HEK293 (cell line): Measurements from ENCODE around the gene PSMB11.

Experiments used
- CTCF ChIA-PET: fragments of 350-600 bp; formaldehyde crosslinking; extraction: SDS; loops from one replicate; lab custom pipeline; 2021; ENCODE audit warnings: antibody characterized with exemption; lab: Yijun Ruan, JAX
- POLR2A ChIA-PET: fragments of 300-600 bp; formaldehyde crosslinking; extraction: SDS; loops from one replicate; lab custom pipeline; 2020; ENCODE audit warnings: antibody characterized with exemption, inconsistent platforms; lab: Yijun Ruan, JAX
- H3K27ac ChIP-seq: fragments of 200-500 bp; sonication (Bioruptor generic); 2 replicates; pipeline ENCODE4 v1.5.1; 2014; ENCODE audit warnings: low read depth, low read length, control low read depth, inconsistent platforms; ENCODE audit errors: extremely low read depth
- H3K36me3 ChIP-seq, 2 experiments: fragments of 200-500 bp in 1 of 2; sonication (Bioruptor generic) in 1 of 2; 1 replicate in 1 of 2; 2 replicates in 1 of 2; pipeline ENCODE4 v1.5.1; 2014 to 2017; ENCODE audit warnings: inconsistent platforms in 2 of 2, low read length in 2 of 2; ENCODE audit not compliant: control insufficient read depth in 2 of 2, insufficient read depth in 1 of 2
- H3K4me1 ChIP-seq: fragments of 200-500 bp; sonication (Bioruptor generic); 2 replicates; pipeline ENCODE4 v1.5.1; 2014; ENCODE audit warnings: mild to moderate bottlenecking, low read length, inconsistent platforms; ENCODE audit not compliant: control insufficient read depth, insufficient read depth
- H3K4me3 ChIP-seq: 2 replicates; pipeline ENCODE4 v1.5.1; 2011; ENCODE audit warnings: low read depth, mild to moderate bottlenecking, control low read depth, low read length, moderate library complexity
- H3K9me3 ChIP-seq: fragments of 200-500 bp; sonication (Bioruptor generic); 2 replicates; pipeline ENCODE4 v1.5.1; 2014; ENCODE audit warnings: low read depth, low read length, inconsistent platforms; ENCODE audit not compliant: control insufficient read depth, insufficient read depth
- BCL6B ChIP-seq: fragments of 450-650 bp; formaldehyde crosslinking; IDR thresholded peaks from 2 replicates; pipeline ENCODE4 v1.5.1; 2017; ENCODE audit warnings: missing biosample characterization, missing genetic modification characterization
- EGR2 ChIP-seq: fragments of 450-650 bp; formaldehyde crosslinking; IDR thresholded peaks from 2 replicates; pipeline ENCODE4 v1.5.1; 2016; ENCODE audit warnings: low read depth, missing biosample characterization, missing genetic modification characterization
- GLIS2 ChIP-seq: fragments of 450-650 bp; formaldehyde crosslinking; IDR thresholded peaks from 2 replicates; pipeline ENCODE4 v1.5.1; 2016; ENCODE audit warnings: missing biosample characterization, missing genetic modification characterization
- PRDM1 ChIP-seq: fragments of 450-650 bp; formaldehyde crosslinking; IDR thresholded peaks from 2 replicates; pipeline ENCODE4; 2016; ENCODE audit warnings: missing biosample characterization, missing genetic modification characterization
- YY1 ChIP-seq: fragments of 450-650 bp; formaldehyde crosslinking; IDR thresholded peaks from 2 replicates; pipeline ENCODE4 v1.5.1; 2018; ENCODE audit warnings: missing biosample characterization, missing genetic modification characterization
- ZBTB1 ChIP-seq: fragments of 450-650 bp; formaldehyde crosslinking; IDR thresholded peaks from 2 replicates; pipeline ENCODE4 v1.5.1; 2016; ENCODE audit warnings: missing biosample characterization, missing genetic modification characterization
- ZBTB48 ChIP-seq: fragments of 450-650 bp; formaldehyde crosslinking; IDR thresholded peaks from 2 replicates; pipeline ENCODE4 v1.5.1; 2016; ENCODE audit warnings: missing biosample characterization, missing genetic modification characterization
- ZBTB8A ChIP-seq: fragments of 450-650 bp; formaldehyde crosslinking; IDR thresholded peaks from 2 replicates; pipeline ENCODE4 v1.5.1; 2016; ENCODE audit warnings: missing biosample characterization, missing genetic modification characterization
- ZNF112 ChIP-seq: fragments of 450-650 bp; formaldehyde crosslinking; IDR thresholded peaks from 2 replicates; pipeline ENCODE4 v1.5.0; 2017; ENCODE audit warnings: missing biosample characterization, missing genetic modification characterization
- ZNF133 ChIP-seq: fragments of 450-650 bp; formaldehyde crosslinking; IDR thresholded peaks from 2 replicates; pipeline ENCODE4 v1.5.1; 2016; ENCODE audit warnings: missing biosample characterization, missing genetic modification characterization
- ZNF157 ChIP-seq: fragments of 450-650 bp; formaldehyde crosslinking; IDR thresholded peaks from 2 replicates; pipeline ENCODE4 v1.5.1; 2016; ENCODE audit warnings: missing biosample characterization, missing genetic modification characterization
- ZNF169 ChIP-seq: fragments of 450-650 bp; formaldehyde crosslinking; IDR thresholded peaks from 2 replicates; pipeline ENCODE4 v1.5.1; 2016; ENCODE audit warnings: missing biosample characterization, missing genetic modification characterization
- ZNF211 ChIP-seq: fragments of 450-650 bp; formaldehyde crosslinking; IDR thresholded peaks from 2 replicates; pipeline ENCODE4 v1.5.1; 2016; ENCODE audit warnings: low read depth, missing biosample characterization, missing genetic modification characterization
- ZNF354C ChIP-seq: fragments of 450-650 bp; formaldehyde crosslinking; IDR thresholded peaks from 2 replicates; pipeline ENCODE4 v1.5.1; 2016; ENCODE audit warnings: missing biosample characterization, missing genetic modification characterization, low read depth, borderline replicate concordance
- ZNF391 ChIP-seq: fragments of 450-650 bp; formaldehyde crosslinking; IDR thresholded peaks from 2 replicates; pipeline ENCODE4 v1.5.1; 2016; ENCODE audit warnings: low read depth, missing biosample characterization, missing genetic modification characterization, borderline replicate concordance
- ZNF394 ChIP-seq: fragments of 450-650 bp; formaldehyde crosslinking; IDR thresholded peaks from 2 replicates; pipeline ENCODE4 v1.5.1; 2016; ENCODE audit warnings: missing biosample characterization, missing genetic modification characterization, mild to moderate bottlenecking, moderate library complexity, borderline replicate concordance
- ZNF398 ChIP-seq: fragments of 450-650 bp; formaldehyde crosslinking; IDR thresholded peaks from 2 replicates; pipeline ENCODE4 v1.5.1; 2017; ENCODE audit warnings: missing biosample characterization, missing genetic modification characterization
- ZNF404 ChIP-seq: fragments of 450-650 bp; formaldehyde crosslinking; IDR thresholded peaks from 2 replicates; pipeline ENCODE4 v1.5.1; 2017; ENCODE audit warnings: missing biosample characterization, missing genetic modification characterization
- ZNF423 ChIP-seq: fragments of 450-650 bp; formaldehyde crosslinking; IDR thresholded peaks from 2 replicates; pipeline ENCODE4 v1.5.1; 2016; ENCODE audit warnings: missing biosample characterization, missing genetic modification characterization
- ZNF433 ChIP-seq: fragments of 450-650 bp; formaldehyde crosslinking; IDR thresholded peaks from 2 replicates; pipeline ENCODE4 v1.5.1; 2016; ENCODE audit warnings: missing biosample characterization, missing genetic modification characterization, low read depth
- ZNF449 ChIP-seq: fragments of 450-650 bp; formaldehyde crosslinking; IDR thresholded peaks from 2 replicates; pipeline ENCODE4 v1.5.1; 2017; ENCODE audit warnings: missing biosample characterization, mild to moderate bottlenecking, missing genetic modification characterization, moderate library complexity
- ZNF501 ChIP-seq: fragments of 450-650 bp; formaldehyde crosslinking; IDR thresholded peaks from 2 replicates; pipeline ENCODE4 v1.5.1; 2016; ENCODE audit warnings: missing biosample characterization, missing genetic modification characterization
- ZNF549 ChIP-seq: fragments of 450-650 bp; IDR thresholded peaks from 2 replicates; pipeline ENCODE4 v1.5.1; 2018; ENCODE audit warnings: missing biosample characterization, missing genetic modification characterization, mild to moderate bottlenecking, inconsistent platforms, moderate library complexity
- ZNF558 ChIP-seq: fragments of 450-650 bp; formaldehyde crosslinking; IDR thresholded peaks from 2 replicates; pipeline ENCODE4 v1.5.1; 2016; ENCODE audit warnings: missing biosample characterization, missing genetic modification characterization
- ZNF600 ChIP-seq: fragments of 450-650 bp; formaldehyde crosslinking; IDR thresholded peaks from 2 replicates; pipeline ENCODE4 v1.5.1; 2016; ENCODE audit warnings: missing biosample characterization, missing genetic modification characterization
- ZXDB ChIP-seq: fragments of 450-650 bp; formaldehyde crosslinking; IDR thresholded peaks from 2 replicates; pipeline ENCODE4 v1.5.1; 2016; ENCODE audit warnings: missing biosample characterization, missing genetic modification characterization

PSMB11 gene

GRCh38 chr14:23023022-23023794 is 18.8 kb upstream of the PSMB11 start:
- TF ChIP-seq ZBTB48 (tag by site-specific recombination) (no peak), ZNF449 (tag by site-specific recombination) (no peak), EGR2 (tag by site-specific recombination) (peak; percentile 16; the same call in 1 of the 2 replicates), ZNF404 (tag by site-specific recombination) (no peak), ZNF501 (no peak), ZNF133 (tag by site-specific recombination) (no peak), YY1 (no peak), ZNF549 (no peak)
- H3K4me1 ChIP-seq = peaks cover 12% of the 10 kb centered on the region
- peaks cover 8 to 25% of the 10 kb centered on the region in 2 experiments; a peak in 2 of 3 replicates for H3K36me3 ChIP-seq
- H3K4me3 ChIP-seq = no peak overlapping the region
- ChIA-PET POLR2A (interaction anchor here (0.6 to 2.3 kb wide), 9 partner anchors 9 to 279 kb away, joined by 3 to 9 read pairs (median 5); partner anchors contain the start of genes AJUBA, HAUS4, PSMB11 and PSMB5), CTCF (interaction anchor here (0.8 to 1.3 kb wide), 2 partner anchors 35 to 52 kb away, joined by 3 to 4 read pairs; partner anchors contain the start of gene CDH24)
- no peaks in the 10 kb centered on the region for H3K9me3 ChIP-seq
- H3K27ac ChIP-seq = no peak overlapping the region

GRCh38 chr14:23023795-23024152 is 18.2 kb upstream of the PSMB11 start:
- TF ChIP-seq ZNF600 (0 out of 2 replicates have a peak, but pooled peaks have one; percentile 16), ZNF433 (no peak)
- TF ChIP-seq, all 188 proteins: peak for 1
- Histone ChIP-seq H3K9me3 (no peaks in the 10 kb centered on the region), H3K4me3 (no peak overlapping the region), H3K36me3 (peaks cover 12 to 31% of the 10 kb centered on the region in 2 experiments), H3K27ac (no peak overlapping the region), H3K4me1 (peaks cover 12% of the 10 kb centered on the region)
- CTCF ChIA-PET = interaction anchor here (0.8 to 1.7 kb wide), 4 partner anchors 17 to 52 kb away, joined by 3 to 4 read pairs (median 4); partner anchors contain the start of gene CDH24
- POLR2A ChIA-PET = interaction anchor here (0.5 to 2.3 kb wide), 10 partner anchors 8 to 278 kb away, joined by 3 to 9 read pairs (median 5); partner anchors contain the start of genes AJUBA, HAUS4, PSMB11 and PSMB5

GRCh38 chr14:23024612-23025075 is 17.4 kb upstream of the PSMB11 start:
- POLR2A ChIA-PET = interaction anchor here (1.2 to 2.3 kb wide), 4 partner anchors 9 to 68 kb away, joined by 4 to 6 read pairs (median 6); partner anchors contain the start of genes HAUS4 and PSMB5
- peaks cover 12% of the 10 kb centered on the region for H3K4me1 ChIP-seq
- peaks cover 21 to 39% of the 10 kb centered on the region in 2 experiments for H3K36me3 ChIP-seq
- H3K27ac ChIP-seq = no peak overlapping the region
- no peak overlapping the region for H3K4me3 ChIP-seq
- CTCF ChIA-PET = interaction anchor here (0.6 to 1.7 kb wide), 4 partner anchors 18 to 44 kb away, joined by 3 to 4 read pairs (median 4); partner anchors contain the start of gene CDH24
- no peaks in the 10 kb centered on the region for H3K9me3 ChIP-seq
- TF ChIP-seq ZBTB48 (tag by site-specific recombination) = no peak
- peak; percentile 54; the same call in 1 of the 2 replicates for TF ChIP-seq PRDM1
- no peak for TF ChIP-seq ZBTB1 (tag by site-specific recombination)
- no peak for TF ChIP-seq YY1
- TF ChIP-seq ZNF394 (tag by site-specific recombination) = no peak
- no peak for TF ChIP-seq ZNF600
- TF ChIP-seq ZNF423 (tag by site-specific recombination) = no peak
- no peak for TF ChIP-seq GLIS2
- no peak for TF ChIP-seq ZNF354C
- TF ChIP-seq ZBTB8A (tag by site-specific recombination) = no peak
- TF ChIP-seq ZNF549 = no peak
- peak; percentile 17; the same call in 1 of the 2 replicates for TF ChIP-seq ZXDB (tag by site-specific recombination)
- TF ChIP-seq ZNF169 (tag by site-specific recombination) = no peak
- peak; percentile 67 for TF ChIP-seq ZNF398 (tag by site-specific recombination)
- TF ChIP-seq ZNF558 (tag by site-specific recombination) = no peak
- no peak for TF ChIP-seq ZNF391 (tag by site-specific recombination)
- TF ChIP-seq BCL6B (tag by site-specific recombination) = no peak
- TF ChIP-seq ZNF211 = no peak
- no peak for TF ChIP-seq ZNF157 (tag by site-specific recombination)
- TF ChIP-seq ZNF112 (tag by site-specific recombination) = no peak
